Activated CD8-positive, alpha-beta T cell treated with anti-CD3 and anti-CD28 coated beads, Interleukin-2, amount 10 ng/mL, durations not matched to agents 7 days and 5 days (primary cell): ENCODE results near the gene RAD51B. TPM values are rescaled to one million over a fixed set of nuclear protein-coding genes. Genes with fewer than 3 reads are reported as not detected.
"Not testable (repeated sequence)": the region's sequence is repeated elsewhere in the genome, so short reads cannot be mapped to it uniquely, and the experiment has no call there.

Source experiments
- ATAC-seq: fragments of 150-1000 bp; cut with Tn5 transposase; one replicate; pipeline ENCODE4 v1.10.0; 2021; ENCODE audit warnings: moderate library complexity
- CTCF ChIA-PET: fragments of 350-600 bp; sonication (Branson Sonifier 250); formaldehyde crosslinking; loops from one replicate; lab custom pipeline; 2021; ENCODE audit warnings: antibody characterized with exemption; lab: Charles Lee
- POLR2A ChIA-PET: fragments of 350-600 bp; sonication (Branson Sonifier 250); formaldehyde crosslinking; loops from one replicate; lab custom pipeline; 2021; ENCODE audit warnings: antibody characterized with exemption; lab: Charles Lee
- DNase-seq: peaks from one replicate; pipeline ENCODE4 v3.0.0-alpha.2; 2020
- H3K27ac Mint-ChIP-seq: one replicate; pipeline ENCODE4 v1.8.0; 2021; ENCODE audit warnings: mild to moderate bottlenecking, mixed read lengths
- H3K27me3 Mint-ChIP-seq: one replicate; pipeline ENCODE4 v1.8.0; 2021; ENCODE audit warnings: low read depth, mixed read lengths
- H3K36me3 Mint-ChIP-seq: one replicate; pipeline ENCODE4 v1.8.0; 2021; ENCODE audit warnings: low read depth, mixed read lengths
- H3K4me1 Mint-ChIP-seq: one replicate; pipeline ENCODE4 v1.8.0; 2021; ENCODE audit warnings: low read depth, mixed read lengths
- H3K4me3 Mint-ChIP-seq: one replicate; pipeline ENCODE4 v1.8.0; 2021; ENCODE audit warnings: mild to moderate bottlenecking, mixed read lengths
- H3K9me3 Mint-ChIP-seq: one replicate; pipeline ENCODE4 v1.8.0; 2022; ENCODE audit warnings: mixed read lengths; ENCODE audit not compliant: insufficient read depth
- total RNA-seq, 2 experiments: library from RNA; stranded (reverse); gene quantifications; one replicate each; pipeline ENCODE4 v1.2.3, GENCODE V29; 2021

The RAD51B gene
- total RNA-seq, 2 experiments from 2014 or later = 34.1 to 38.8 TPM

GRCh38 chr14:68111853-68112270 lies 292.3 kb downstream of the RAD51B start:
- no peak for ATAC-seq
- ChIA-PET POLR2A (no interaction called here), CTCF (no interaction called here)
- Mint-ChIP-seq H3K27ac (no peak overlapping the region), H3K4me1 (peaks cover 14% of the 10 kb centered on the region), H3K9me3 (no peaks in the 10 kb centered on the region), H3K27me3 (no peaks in the 10 kb centered on the region), H3K4me3 (no peak overlapping the region), H3K36me3 (no peaks in the 10 kb centered on the region)
- DNase-seq = no peak

- ChIA-PET POLR2A (no interaction called here), CTCF (no interaction called here)
- Mint-ChIP-seq H3K4me1 (peaks cover 14% of the 10 kb centered on the region), H3K27me3 (no peaks in the 10 kb centered on the region), H3K36me3 (no peaks in the 10 kb centered on the region), H3K27ac (no peak overlapping the region), H3K9me3 (no peaks in the 10 kb centered on the region), H3K4me3 (no peak overlapping the region)
- DNase-seq (no peak), ATAC-seq (no peak)
These were observed 292.9 kb downstream of the RAD51B start for GRCh38 chr14:68112442-68112841.

- CTCF ChIA-PET = no interaction called here
These were observed 293.9 kb downstream of the RAD51B start for GRCh38 chr14:68113343-68113930.

GRCh38 chr14:68115952-68116351 lies 296.4 kb downstream of the RAD51B start:
- H3K27ac Mint-ChIP-seq, POLR2A ChIA-PET, H3K4me1 Mint-ChIP-seq, H3K9me3 Mint-ChIP-seq, H3K36me3 Mint-ChIP-seq, H3K27me3 Mint-ChIP-seq, CTCF ChIA-PET, DNase-seq, ATAC-seq, H3K4me3 Mint-ChIP-seq: not testable (repeated sequence)

More at GRCh38 chr14:68113343-68113930, 293.9 kb downstream of the RAD51B start:
- no peaks in the 10 kb centered on the region for H3K27me3 Mint-ChIP-seq
- no peak overlapping the region for H3K27ac Mint-ChIP-seq
- H3K36me3 Mint-ChIP-seq = no peaks in the 10 kb centered on the region
- H3K9me3 Mint-ChIP-seq = no peaks in the 10 kb centered on the region
- DNase-seq (no peak), ATAC-seq (no peak)
- H3K4me3 Mint-ChIP-seq = no peak overlapping the region
- POLR2A ChIA-PET = no interaction called here
- H3K4me1 Mint-ChIP-seq = peaks cover 14% of the 10 kb centered on the region

GRCh38 chr14:68122651-68123050 lies 303.1 kb downstream of the RAD51B start:
- DNase-seq (no peak), ATAC-seq (no peak)
- Mint-ChIP-seq H3K4me3 (no peak overlapping the region), H3K27ac (no peak overlapping the region), H3K27me3 (no peaks in the 10 kb centered on the region), H3K4me1 (no peaks in the 10 kb centered on the region), H3K36me3 (no peaks in the 10 kb centered on the region), H3K9me3 (no peaks in the 10 kb centered on the region)
- ChIA-PET CTCF (no interaction called here), POLR2A (no interaction called here)

GRCh38 chr14:68124050-68124449 lies 304.5 kb downstream of the RAD51B start:
- no peaks in the 10 kb centered on the region for H3K27me3 Mint-ChIP-seq
- ChIA-PET CTCF (no interaction called here), POLR2A (interaction anchor here (0.6 kb wide), 1 partner anchor 562 kb away, joined by 3 read pairs; no protein-coding TSS in a partner anchor)
- H3K4me1 Mint-ChIP-seq = no peaks in the 10 kb centered on the region
- no peak overlapping the region for H3K27ac Mint-ChIP-seq
- ATAC-seq = no peak
- no peaks in the 10 kb centered on the region for H3K36me3 Mint-ChIP-seq
- no peaks in the 10 kb centered on the region for H3K9me3 Mint-ChIP-seq
- no peak for DNase-seq
- H3K4me3 Mint-ChIP-seq = no peak overlapping the region

GRCh38 chr14:68124979-68125731 lies 305.6 kb downstream of the RAD51B start:
- no peaks in the 10 kb centered on the region for H3K4me1 Mint-ChIP-seq
- no peak overlapping the region for H3K27ac Mint-ChIP-seq
- DNase-seq (no peak), ATAC-seq (no peak)
- no peaks in the 10 kb centered on the region for H3K27me3 Mint-ChIP-seq
- POLR2A ChIA-PET = no interaction called here
- H3K4me3 Mint-ChIP-seq = no peak overlapping the region
- CTCF ChIA-PET = no interaction called here
- H3K9me3 Mint-ChIP-seq = no peaks in the 10 kb centered on the region
- H3K36me3 Mint-ChIP-seq = no peaks in the 10 kb centered on the region

GRCh38 chr14:68127166-68127565 lies 307.6 kb downstream of the RAD51B start:
- H3K27ac Mint-ChIP-seq = no peak overlapping the region
- H3K4me3 Mint-ChIP-seq = no peak overlapping the region
- no peaks in the 10 kb centered on the region for H3K27me3 Mint-ChIP-seq
- no peaks in the 10 kb centered on the region for H3K36me3 Mint-ChIP-seq
- ChIA-PET POLR2A (interaction anchor here (0.7 kb wide), 1 partner anchor 114 kb away, joined by 3 read pairs; no protein-coding TSS in a partner anchor), CTCF (interaction anchor here (1.4 kb wide), 2 partner anchors 689 to 717 kb away, joined by 3 to 5 read pairs; no protein-coding TSS in a partner anchor)
- no peaks in the 10 kb centered on the region for H3K9me3 Mint-ChIP-seq
- ATAC-seq (no peak), DNase-seq (no peak)
- no peaks in the 10 kb centered on the region for H3K4me1 Mint-ChIP-seq

- DNase-seq = no peak
- Mint-ChIP-seq H3K9me3 (no peaks in the 10 kb centered on the region), H3K27me3 (no peaks in the 10 kb centered on the region), H3K36me3 (peaks cover 3% of the 10 kb centered on the region), H3K27ac (no peak overlapping the region), H3K4me1 (peaks cover 2% of the 10 kb centered on the region), H3K4me3 (no peak overlapping the region)
- no peak for ATAC-seq
- ChIA-PET CTCF (no interaction called here), POLR2A (no interaction called here)
These were observed 312.3 kb downstream of the RAD51B start for GRCh38 chr14:68131907-68132306.

GRCh38 chr14:68132563-68133121 lies 313.1 kb downstream of the RAD51B start:
- Mint-ChIP-seq H3K4me3 (no peak overlapping the region), H3K9me3 (no peaks in the 10 kb centered on the region), H3K27me3 (no peaks in the 10 kb centered on the region), H3K27ac (no peak overlapping the region), H3K4me1 (peaks cover 5% of the 10 kb centered on the region), H3K36me3 (peaks cover 3% of the 10 kb centered on the region)
- ATAC-seq (no peak), DNase-seq (no peak)
- POLR2A ChIA-PET = no interaction called here
- CTCF ChIA-PET = no interaction called here

GRCh38 chr14:68133856-68134255 lies 314.3 kb downstream of the RAD51B start:
- no peaks in the 10 kb centered on the region for H3K9me3 Mint-ChIP-seq
- CTCF ChIA-PET = no interaction called here

GRCh38 chr14:68135028-68135427 lies 315.4 kb downstream of the RAD51B start:
- H3K4me3 Mint-ChIP-seq = no peak overlapping the region
- H3K27me3 Mint-ChIP-seq = no peaks in the 10 kb centered on the region
- POLR2A ChIA-PET = no interaction called here
- peaks cover 3% of the 10 kb centered on the region for H3K36me3 Mint-ChIP-seq
- H3K27ac Mint-ChIP-seq = no peak overlapping the region
- ATAC-seq = no peak
- H3K4me1 Mint-ChIP-seq = peaks cover 8% of the 10 kb centered on the region
- no peak for DNase-seq
- no peaks in the 10 kb centered on the region for H3K9me3 Mint-ChIP-seq
- CTCF ChIA-PET = no interaction called here

More at GRCh38 chr14:68133856-68134255, 314.3 kb downstream of the RAD51B start:
- Mint-ChIP-seq H3K4me1 (peaks cover 8% of the 10 kb centered on the region), H3K27ac (no peak overlapping the region), H3K36me3 (peaks cover 3% of the 10 kb centered on the region), H3K27me3 (no peaks in the 10 kb centered on the region), H3K4me3 (no peak overlapping the region)
- ATAC-seq (no peak), DNase-seq (no peak)
- POLR2A ChIA-PET = interaction anchor here (0.7 kb wide), 1 partner anchor 1238 kb away, joined by 4 read pairs; no protein-coding TSS in a partner anchor
